GM06990 (cell line): Measurements from ENCODE around the gene KLHL3.
A peak's percentile ranks its signal among the peaks of the same experiment; 100 is the strongest.

Experiments
- DNase-seq: peaks from one replicate; pipeline ENCODE4 v3.0.0-alpha.2; 2011; ENCODE audit not compliant: insufficient read length; ENCODE audit errors: extremely low read depth
- H3K27me3 ChIP-seq: replicated peaks from 2 replicates; pipeline ENCODE4 v1.6.0; 2011; ENCODE audit warnings: low read length; ENCODE audit not compliant: control insufficient read depth, insufficient read depth
- H3K36me3 ChIP-seq: 2 replicates; pipeline ENCODE4 v1.5.1; 2011; ENCODE audit warnings: low read length; ENCODE audit not compliant: control insufficient read depth, insufficient read depth
- H3K4me3 ChIP-seq: replicated peaks from 2 replicates; pipeline ENCODE4 v1.5.1; 2011; ENCODE audit warnings: low read depth, mild to moderate bottlenecking, control low read depth, low read length
- CTCF ChIP-seq: IDR thresholded peaks from 2 replicates; pipeline ENCODE4 v1.5.1; 2011; ENCODE audit warnings: low read length, control low read depth, mild to moderate bottlenecking, inconsistent platforms; ENCODE audit not compliant: insufficient read depth, poor library complexity, severe bottlenecking

Gene KLHL3

GRCh38 chr5:137632716-137633115 is 103.2 kb downstream of the KLHL3 start:
- Histone ChIP-seq H3K36me3 (no peaks in the 10 kb centered on the region; the same call in 1 of the 2 replicates), H3K4me3 (no peak overlapping the region), H3K27me3 (no peaks in the 10 kb centered on the region)
- no peak for DNase-seq
- TF ChIP-seq CTCF, result no peak

GRCh38 chr5:137631453-137631852 is 104.4 kb downstream of the KLHL3 start:
- TF ChIP-seq CTCF, result no peak
- DNase-seq, result no peak
- no peak overlapping the region for H3K4me3 ChIP-seq
- H3K27me3 ChIP-seq, result no peaks in the 10 kb centered on the region
- no peaks in the 10 kb centered on the region for H3K36me3 ChIP-seq

- no peak overlapping the region for H3K4me3 ChIP-seq
- H3K36me3 ChIP-seq, result no peaks in the 10 kb centered on the region
- no peak for DNase-seq
- no peaks in the 10 kb centered on the region for H3K27me3 ChIP-seq
- TF ChIP-seq CTCF, result no peak
Observed at GRCh38 chr5:137630972-137631370, 104.9 kb downstream of the KLHL3 start.

GRCh38 chr5:137630216-137630971 is 105.5 kb downstream of the KLHL3 start:
- no peak for TF ChIP-seq CTCF
- Histone ChIP-seq H3K27me3 (no peaks in the 10 kb centered on the region), H3K4me3 (no peak overlapping the region), H3K36me3 (0 out of 2 replicates have a peak, but pooled peaks cover 1% of the 10 kb centered on the region)
- no peak for DNase-seq

- Histone ChIP-seq H3K4me3 (no peak overlapping the region), H3K36me3 (0 out of 2 replicates have a peak, but pooled peaks cover 1% of the 10 kb centered on the region), H3K27me3 (no peaks in the 10 kb centered on the region)
- peak; percentile 15 for DNase-seq
- TF ChIP-seq CTCF, result peak; percentile 83
Observed at GRCh38 chr5:137629646-137630045, 106.2 kb downstream of the KLHL3 start.
